Measurements from ENCODE around the gene GLYATL1. TPM values are rescaled to one million over a fixed set of nuclear protein-coding genes. Genes with fewer than 3 reads are reported as not detected.

GLYATL1 gene
- total and polyA plus RNA-seq, 2 of the 8 experiments (the other 6 are each of a cell fraction or from before 2014, with no cell fraction given), result 8.6 to 10.7 TPM

- H3K9ac ChIP-seq (replicated peaks in 1 of 4; ENCODE audit: extremely low read depth in 1 of 4, low read depth in 3 of 4, low read length in 3 of 4), result no peak overlapping the region
- H3K18ac ChIP-seq (ENCODE audit: extremely low read depth, low read length), result no peak overlapping the region
- no peak overlapping the region for H3K4ac ChIP-seq (replicated peaks; ENCODE audit: insufficient read length, low read depth, low read length)
- no peaks in the 10 kb centered on the region for H4K20me1 ChIP-seq (replicated peaks in 1 of 2; ENCODE audit: control insufficient read depth in 1 of 2, insufficient read depth in 2 of 2, low read length in 2 of 2)
- H3K9me3 ChIP-seq (ENCODE audit: insufficient read depth in 2 of 2, low read depth in 1 of 2, low read length in 1 of 2), result no peaks in the 10 kb centered on the region
- no peak overlapping the region for H4K8ac ChIP-seq (ENCODE audit: extremely low read depth, insufficient read depth, low read length)
- no peak overlapping the region for H2BK12ac ChIP-seq (ENCODE audit: low read depth, low read length)
- no peak overlapping the region for H2AK5ac ChIP-seq (ENCODE audit: low read depth, low read length)
- POLR2A ChIA-PET (ENCODE audit: partially characterized antibody), result no interaction called here
- H2BK15ac ChIP-seq (ENCODE audit: low read length), result no peak overlapping the region
- no peaks in the 10 kb centered on the region for H3K79me1 ChIP-seq (ENCODE audit: low read depth, low read length)
- H3K23ac ChIP-seq (ENCODE audit: insufficient read length), result no peak overlapping the region
- H3K4me2 ChIP-seq (ENCODE audit: insufficient read depth in 1 of 2, low read depth in 2 of 2, low read length in 2 of 2), result no peak overlapping the region
- no peak overlapping the region for H2BK20ac ChIP-seq (ENCODE audit: low read length)
- H3K27ac ChIP-seq (ENCODE audit: low read depth, low read length), result no peak overlapping the region
- H2BK5ac ChIP-seq (ENCODE audit: low read depth, low read length), result no peak overlapping the region
- H3K56ac ChIP-seq (replicated peaks; ENCODE audit: insufficient read length, low read depth, low read length), result no peak overlapping the region
- CTCF ChIA-PET (ENCODE audit: partially characterized antibody), result no interaction called here
- no peak overlapping the region for H2BK120ac ChIP-seq (replicated peaks; ENCODE audit: low read depth, low read length)
- no peak overlapping the region for H3K14ac ChIP-seq (ENCODE audit: insufficient read length)
- no peak overlapping the region for H4K5ac ChIP-seq (ENCODE audit: insufficient read length, low read depth, low read length)
- H3K4me1 ChIP-seq (replicated peaks in 1 of 4; ENCODE audit: control insufficient read depth in 3 of 4, insufficient read depth in 4 of 4, low read length in 3 of 4), result no peaks in the 10 kb centered on the region
- H4K91ac ChIP-seq (replicated peaks; ENCODE audit: insufficient read length, low read length), result no peak overlapping the region
- H3K27me3 ChIP-seq (replicated peaks in 1 of 4; ENCODE audit: control insufficient read depth in 3 of 4, extremely low read depth in 1 of 4, insufficient read depth in 3 of 4, low read length in 3 of 4), result no peaks in the 10 kb centered on the region
- FAIRE-seq (no peak), DNase-seq (ENCODE audit: low read depth in 1 of 2, low spot score in 2 of 2) (no peak)
- 100% methylated on average over 1 of the region's 1 CpG; no CpG with 5 or more reads in 1 of the 2 experiments for WGBS, 2 experiments (ENCODE audit: extremely low coverage in 1 of 2, insufficient coverage in 1 of 2, insufficient read length in 1 of 2, insufficient replicate concordance in 2 of 2, low coverage in 1 of 2, low lambda C conversion rate in 2 of 2, missing lambda C conversion rate in 1 of 2)
- no peak overlapping the region for H2AFZ ChIP-seq (ENCODE audit: low read length)
- no peaks in the 10 kb centered on the region for H3K79me2 ChIP-seq (ENCODE audit: control insufficient read depth in 1 of 2, insufficient read depth in 2 of 2, low read length in 2 of 2)
- H3K23me2 ChIP-seq (ENCODE audit: low read depth, low read length), result no peaks in the 10 kb centered on the region
- no peak overlapping the region for H3K4me3 ChIP-seq (ENCODE audit: extremely low read depth in 1 of 4, insufficient read depth in 2 of 4, low read depth in 3 of 4, low read length in 4 of 4)
- H3K36me3 ChIP-seq (ENCODE audit: control insufficient read depth in 2 of 4, insufficient read depth in 4 of 4, low read length in 3 of 4), result no peaks in the 10 kb centered on the region
- no peak for TF ChIP-seq RXRA (IDR thresholded peaks at IDR 0.05; ENCODE audit: insufficient read depth, low read depth, low read length)
- TF ChIP-seq ATF3 (IDR thresholded peaks at IDR 0.05; ENCODE audit: insufficient read depth, low read depth, low read length), result no peak
- TF ChIP-seq CREB1 (IDR thresholded peaks at IDR 0.05), result no peak
- TF ChIP-seq MAX (IDR thresholded peaks at IDR 0.05), result no peak
- TF ChIP-seq CBX5 (IDR thresholded peaks at IDR 0.05; ENCODE audit: low read depth, low read length), result no peak
- no peak for TF ChIP-seq CEBPB (IDR thresholded peaks at IDR 0.05; ENCODE audit: low read depth, low read length)
- no peak for TF ChIP-seq PHF8 (conservative IDR thresholded peaks at IDR 0.05; ENCODE audit: low read depth, low read length)
- TF ChIP-seq POLR2AphosphoS5 (IDR thresholded peaks at IDR 0.05; ENCODE audit: low read depth, low read length), result no peak
- no peak for TF ChIP-seq GTF2F1 (IDR thresholded peaks at IDR 0.05; ENCODE audit: borderline replicate concordance, low read depth, low read length)
- no peak for TF ChIP-seq CTCF (IDR thresholded peaks at IDR 0.05; ENCODE audit: control extremely low read depth in 1 of 3, insufficient read depth in 1 of 3, low read depth in 1 of 3, low read length in 3 of 3)
- TF ChIP-seq BCL11A (IDR thresholded peaks at IDR 0.05; ENCODE audit: low read depth in 2 of 2, low read length in 2 of 2), result no peak
- no peak for TF ChIP-seq HDAC6 (IDR thresholded peaks at IDR 0.05; ENCODE audit: low read depth, low read length)
Measured at GRCh38 chr11:58941838-58942237, 2.5 kb downstream of the GLYATL1 start.
